H1 (cell line): ENCODE measurements around the gene DUSP3. TPM values are rescaled to one million over a fixed set of nuclear protein-coding genes. Genes with fewer than 3 reads are reported as not detected.
A peak's percentile ranks its signal among the peaks of the same experiment; 100 is the strongest.

Source experiments
- CTCF ChIA-PET: fragments of 300-600 bp; sonication (Branson Sonifier 250); formaldehyde crosslinking; loops from one replicate; lab custom pipeline; 2021; ENCODE audit not compliant: partially characterized antibody; lab: Charles Lee
- POLR2A ChIA-PET: fragments of 300-600 bp; sonication (Branson Sonifier 250); formaldehyde crosslinking; loops from one replicate; lab custom pipeline; 2021; ENCODE audit warnings: inconsistent platforms; ENCODE audit not compliant: partially characterized antibody; lab: Charles Lee
- DNase-seq, 2 experiments: peaks; one replicate each; pipeline versions ENCODE4 v3.0.0 to v3.0.0-alpha.2; 2010 to 2022; ENCODE audit warnings: low spot score in 2 of 2, low read depth in 1 of 2, mixed read lengths in 1 of 2
- FAIRE-seq: peaks from 2 replicates; lab custom pipeline; 2011; peaks lifted over from hg19 to GRCh38; lab: Jason Lieb, UNC
- H2AFZ ChIP-seq: 2 replicates; pipeline ENCODE4 v1.8.1; 2012; ENCODE audit warnings: low read length, inconsistent platforms
- H2AK5ac ChIP-seq: 2 replicates; pipeline ENCODE4 v1.6.1; 2013; ENCODE audit warnings: low read depth, low read length
- H2BK120ac ChIP-seq: replicated peaks from 2 replicates; pipeline ENCODE3; 2013; ENCODE audit warnings: low read depth, low read length, inconsistent platforms
- H2BK12ac ChIP-seq: 2 replicates; pipeline ENCODE4 v1.6.1; 2013; ENCODE audit warnings: low read depth, low read length
- H2BK15ac ChIP-seq: 2 replicates; pipeline ENCODE4 v1.6.1; 2013; ENCODE audit warnings: low read length
- H2BK20ac ChIP-seq: 2 replicates; pipeline ENCODE4 v1.6.1; 2013; ENCODE audit warnings: low read length
- H2BK5ac ChIP-seq: 2 replicates; pipeline ENCODE4 v1.6.1; 2013; ENCODE audit warnings: low read depth, low read length
- H3K14ac ChIP-seq: 2 replicates; pipeline ENCODE4 v1.6.1; 2013; ENCODE audit warnings: inconsistent platforms; ENCODE audit not compliant: insufficient read length
- H3K18ac ChIP-seq: 2 replicates; pipeline ENCODE4 v1.6.1; 2013; ENCODE audit warnings: low read length; ENCODE audit errors: extremely low read depth
- H3K23ac ChIP-seq: 2 replicates; pipeline ENCODE4 v1.6.1; 2013; ENCODE audit warnings: inconsistent platforms; ENCODE audit not compliant: insufficient read length
- H3K23me2 ChIP-seq: 2 replicates; pipeline ENCODE4 v1.6.1; 2013; ENCODE audit warnings: low read depth, low read length
- H3K27ac ChIP-seq: 2 replicates; pipeline ENCODE4 v1.6.1; 2011; ENCODE audit warnings: low read depth, low read length, inconsistent platforms
- H3K27me3 ChIP-seq, 4 experiments: replicated peaks in 1 of 4; 1 replicate in 1 of 4; 2 replicates in 3 of 4; pipeline versions ENCODE4 v1.6.1 to v1.8.1; 2011 to 2013; ENCODE audit warnings: low read length in 3 of 4, mild to moderate bottlenecking in 3 of 4, inconsistent platforms in 2 of 4, mixed read lengths in 2 of 4, moderate library complexity in 1 of 4; ENCODE audit not compliant: control insufficient read depth in 3 of 4, insufficient read depth in 3 of 4; ENCODE audit errors: extremely low read depth in 1 of 4
- H3K36me3 ChIP-seq, 4 experiments: 2 replicates each; pipeline versions ENCODE4 v1.6.1 to v1.8.1; 2011 to 2013; ENCODE audit warnings: mild to moderate bottlenecking in 4 of 4, low read length in 3 of 4, moderate library complexity in 2 of 4, control low read depth in 1 of 4, inconsistent platforms in 1 of 4; ENCODE audit not compliant: insufficient read depth in 4 of 4, control insufficient read depth in 2 of 4
- H3K4ac ChIP-seq: replicated peaks from 2 replicates; pipeline ENCODE3; 2013; ENCODE audit warnings: low read length, low read depth, mixed read lengths, inconsistent platforms; ENCODE audit not compliant: insufficient read length
- H3K4me1 ChIP-seq, 4 experiments: replicated peaks in 1 of 4; 1 replicate in 1 of 4; 2 replicates in 3 of 4; pipeline versions ENCODE4 v1.6.1 to v1.8.1; 2011 to 2013; ENCODE audit warnings: low read length in 3 of 4, inconsistent platforms in 2 of 4, mixed read lengths in 1 of 4; ENCODE audit not compliant: insufficient read depth in 4 of 4, control insufficient read depth in 3 of 4
- H3K4me2 ChIP-seq, 2 experiments: 2 replicates each; pipeline versions ENCODE4 v1.6.1 to v1.8.1; 2011 to 2013; ENCODE audit warnings: low read depth in 2 of 2, low read length in 2 of 2, control low read depth in 1 of 2, inconsistent platforms in 1 of 2, mild to moderate bottlenecking in 1 of 2; ENCODE audit not compliant: insufficient read depth in 1 of 2
- H3K4me3 ChIP-seq, 4 experiments: fragments of 200-600, 300-600 bp in 1 of 4; sonication (generic), shearing (Covaris generic), sonication (Bioruptor Twin) in 1 of 4; 2 replicates each; pipeline versions ENCODE4 v1.5.1 to v1.8.1; 2011 to 2016; ENCODE audit warnings: low read length in 4 of 4, low read depth in 3 of 4, control low read depth in 2 of 4, inconsistent platforms in 2 of 4, mild to moderate bottlenecking in 2 of 4, mixed read lengths in 1 of 4, moderate library complexity in 1 of 4; ENCODE audit not compliant: insufficient read depth in 2 of 4; ENCODE audit errors: extremely low read depth in 1 of 4
- H3K56ac ChIP-seq: replicated peaks from 2 replicates; pipeline ENCODE3; 2013; ENCODE audit warnings: low read depth, mild to moderate bottlenecking, mixed read lengths, low read length, inconsistent platforms; ENCODE audit not compliant: insufficient read length
- H3K79me1 ChIP-seq: 2 replicates; pipeline ENCODE4 v1.6.1; 2013; ENCODE audit warnings: low read depth, low read length, control low read depth
- H3K79me2 ChIP-seq, 2 experiments: 2 replicates each; pipeline versions ENCODE4 v1.6.1 to v1.8.1; 2012 to 2013; ENCODE audit warnings: low read length in 2 of 2, mild to moderate bottlenecking in 2 of 2, inconsistent platforms in 1 of 2; ENCODE audit not compliant: insufficient read depth in 2 of 2, control insufficient read depth in 1 of 2
- H3K9ac ChIP-seq, 4 experiments: replicated peaks in 1 of 4; 1 replicate in 1 of 4; 2 replicates in 3 of 4; pipeline versions ENCODE4 v1.6.1 to v1.8.1; 2011 to 2013; ENCODE audit warnings: low read depth in 3 of 4, low read length in 3 of 4, control low read depth in 2 of 4, mild to moderate bottlenecking in 2 of 4, moderate library complexity in 2 of 4, inconsistent platforms in 1 of 4; ENCODE audit errors: extremely low read depth in 1 of 4
- H3K9me3 ChIP-seq, 2 experiments: 2 replicates each; pipeline versions ENCODE4 v1.6.1 to v1.8.1; 2012 to 2013; ENCODE audit warnings: mild to moderate bottlenecking in 2 of 2, moderate library complexity in 2 of 2, control low read depth in 1 of 2, inconsistent platforms in 1 of 2, low read depth in 1 of 2, low read length in 1 of 2, mixed read lengths in 1 of 2; ENCODE audit not compliant: insufficient read depth in 2 of 2
- H4K20me1 ChIP-seq, 2 experiments: replicated peaks in 1 of 2; 2 replicates each; pipeline versions ENCODE3 to v1.8.1; 2011 to 2013; ENCODE audit warnings: inconsistent platforms in 2 of 2, low read length in 2 of 2, mild to moderate bottlenecking in 1 of 2; ENCODE audit not compliant: insufficient read depth in 2 of 2, control insufficient read depth in 1 of 2
- H4K5ac ChIP-seq: 2 replicates; pipeline ENCODE4 v1.6.1; 2013; ENCODE audit warnings: low read length, low read depth, mixed read lengths, inconsistent platforms; ENCODE audit not compliant: insufficient read length
- H4K8ac ChIP-seq: 2 replicates; pipeline ENCODE4 v1.8.0; 2013; ENCODE audit warnings: mild to moderate bottlenecking, moderate library complexity, low read length, inconsistent platforms; ENCODE audit not compliant: insufficient read depth; ENCODE audit errors: extremely low read depth
- H4K91ac ChIP-seq: replicated peaks from 2 replicates; pipeline ENCODE3; 2013; ENCODE audit warnings: low read length, mixed read lengths, inconsistent platforms; ENCODE audit not compliant: insufficient read length
- CBX5 ChIP-seq: fragments of 300-800, 300-1000 bp; sonication (generic); IDR thresholded peaks from 2 replicates; pipeline ENCODE4 v1.7.1; 2016; ENCODE audit warnings: antibody characterized with exemption, low read length, low read depth
- JUN ChIP-seq: IDR thresholded peaks from 2 replicates; pipeline ENCODE4 v1.6.1; 2011; ENCODE audit warnings: low read depth, mild to moderate bottlenecking, improper control_type of control experiment, low read length
- PHF8 ChIP-seq: fragments of 200-600 bp; sonication (generic); conservative IDR thresholded peaks from 2 replicates; pipeline ENCODE4 v1.7.1; 2012; ENCODE audit warnings: low read depth, mild to moderate bottlenecking, inconsistent platforms, low read length, moderate library complexity
- POU5F1 ChIP-seq: IDR thresholded peaks from 2 replicates; pipeline ENCODE4 v1.6.1; 2011; ENCODE audit warnings: low read depth, mild to moderate bottlenecking, low read length, moderate library complexity
- TAF7 ChIP-seq: optimal IDR thresholded peaks from 2 replicates; pipeline ENCODE3; 2011; ENCODE audit warnings: low read depth, mild to moderate bottlenecking, inconsistent platforms, low read length, moderate library complexity, borderline replicate concordance
- ZNF274 ChIP-seq: IDR thresholded peaks from 2 replicates; pipeline ENCODE4 v1.7.0; 2012; ENCODE audit warnings: low read length, borderline replicate concordance; ENCODE audit errors: extremely low read depth
- WGBS, 2 experiments: shearing (Covaris generic) in 1 of 2; methylation state at CpG; one replicate each; pipeline versions ENCODE4 v1.1.6 to v1.1.7; 2013 to 2015; ENCODE audit warnings: low lambda C conversion rate in 2 of 2, mixed read lengths in 2 of 2, inconsistent platforms in 1 of 2, low coverage in 1 of 2, missing lambda C conversion rate in 1 of 2; ENCODE audit not compliant: insufficient replicate concordance in 2 of 2, insufficient coverage in 1 of 2, insufficient read length in 1 of 2; ENCODE audit errors: extremely low coverage in 1 of 2, missing lambda C conversion rate in 1 of 2; 5-methylcytosine and 5-hydroxymethylcytosine counted together
- polyA plus RNA-seq, 7 experiments: library from polyadenylated mRNA; depleted of rRNA in 3 of 7; stranded (reverse) in 5 of 7; unstranded in 2 of 7; fragments of >200 nt in 5 of 7; fragments of 200-250 nt in 2 of 7; gene quantifications; 1 replicate in 5 of 7; 2 replicates in 1 of 7; 4 replicates in 1 of 7; pipeline versions ENCODE4 v1.2.1 to v1.2.3, GENCODE V29; 2011 to 2013; ENCODE audit warnings: missing spikeins in 2 of 7, mixed read lengths in 2 of 7
- total RNA-seq: library from RNA; stranded (reverse); fragmentation: NEBNext Ultra II Directional; extraction: Animal tissue kit (Norgen Biotek cat#: 25700); gene quantifications from 2 replicates; pipeline ENCODE4 v1.2.1, GENCODE V29; 2021
- TF ChIP-seq, protein P1 (sequence below): IDR thresholded peaks from 2 replicates; pipeline ENCODE4 v1.6.1; 2012; ENCODE audit warnings: low read length, inconsistent platforms
- TF ChIP-seq, protein P2 (sequence below): IDR thresholded peaks from 2 replicates; pipeline ENCODE4 v1.6.1; 2011; ENCODE audit warnings: low read length, improper control_type of control experiment

DUSP3 gene
- total and polyA plus RNA-seq, 2 of the 8 experiments (the other 6 are each of a cell fraction or from before 2014, with no cell fraction given): 15.1 to 21.2 TPM

DNA sequence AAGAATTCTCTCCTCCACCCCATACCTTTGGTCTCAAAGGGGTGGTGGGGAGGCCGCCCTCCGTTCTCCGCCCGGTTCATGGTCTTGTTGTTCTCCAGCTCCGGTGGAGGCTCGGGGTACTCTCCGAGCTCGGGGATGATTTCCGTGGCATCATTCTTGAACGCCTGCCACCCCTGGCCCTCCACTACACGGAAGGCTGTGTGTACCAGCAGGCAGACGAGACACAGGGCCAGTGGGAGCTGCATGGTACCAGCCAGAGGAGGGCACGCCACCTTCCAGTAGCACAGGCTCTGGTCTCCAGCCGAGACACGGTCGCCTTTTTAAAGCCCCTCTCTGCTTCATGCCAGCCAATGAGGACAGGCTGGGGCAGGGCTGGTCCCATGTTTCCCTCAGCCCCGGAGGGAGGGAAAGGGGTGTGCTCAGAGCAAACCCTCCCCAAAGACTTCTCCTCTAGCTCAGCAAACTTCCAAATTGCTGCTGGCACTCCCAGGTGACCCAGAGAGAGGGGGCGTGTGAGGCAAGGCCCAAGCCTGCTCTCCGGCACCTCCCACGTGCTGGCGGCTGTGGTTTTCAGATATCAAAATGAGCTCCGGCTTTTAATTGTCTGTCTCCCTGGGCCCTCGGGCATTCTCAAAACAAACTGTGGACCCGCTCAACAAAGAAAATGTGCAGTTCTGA is 20.1 kb downstream of the DUSP3 start, which contains the start of gene SOST:
TSS of gene SOST (minus strand) at position 295 of the 678 bp plus-strand sequence. CDS start at position 245, 50 bp downstream.
- CTCF ChIA-PET: interaction anchor here (0.6 to 22.9 kb wide), 15 partner anchors 9 to 183 kb away, joined by 3 to 969 read pairs (median 9); no protein-coding TSS in a partner anchor
- H4K91ac ChIP-seq: peak within 1 kb of the TSS; percentile 76
- no peak within 1 kb of the TSS for H3K56ac ChIP-seq
- peak within 1 kb of the TSS; percentile 69; the same call in 1 of the 2 replicates for H2BK5ac ChIP-seq
- peak within 1 kb of the TSS; percentile 55; the same call in 1 of the 2 replicates for H2BK15ac ChIP-seq
- 0 out of 2 replicates have a peak within 1 kb of the TSS, but pooled peaks have one; percentile 8 for H2AK5ac ChIP-seq
- H2BK20ac ChIP-seq: peak within 1 kb of the TSS; percentile 93; the same call in 1 of the 2 replicates
- 87% methylated on average over 21 of the region's 24 CpGs; no CpG with 5 or more reads in 1 of the 2 experiments for WGBS, 2 experiments
- H3K4me2 ChIP-seq: no peak within 1 kb of the TSS
- DNase-seq: no peak
- peaks cover 0 to 30% (median 22%) of the 10 kb centered on the region in 4 experiments; a peak in 6 of 7 replicates for H3K27me3 ChIP-seq
- POLR2A ChIA-PET: interaction anchor here (2.2 to 2.9 kb wide), 3 partner anchors 56 to 62 kb away, joined by 7 to 9 read pairs (median 8); no protein-coding TSS in a partner anchor
- H3K27ac ChIP-seq: no peak within 1 kb of the TSS
- H2BK120ac ChIP-seq: peak within 1 kb of the TSS; percentile 48
- H3K4me1 ChIP-seq: peaks cover 4 to 25% (median 8%) of the 10 kb centered on the region in 4 experiments; a peak in 6 of 7 replicates
- H3K79me1 ChIP-seq: no peaks in the 10 kb centered on the region
- no peaks in the 10 kb centered on the region for H3K9me3 ChIP-seq
- no peak within 1 kb of the TSS for H3K4me3 ChIP-seq
- H3K9ac ChIP-seq: no peak within 1 kb of the TSS
- no peak for FAIRE-seq
- no peaks in the 10 kb centered on the region for H4K20me1 ChIP-seq
- no peak within 1 kb of the TSS for H3K4ac ChIP-seq
- H3K79me2 ChIP-seq: no peaks in the 10 kb centered on the region
- H2BK12ac ChIP-seq: peak within 1 kb of the TSS; percentile 88; the same call in 1 of the 2 replicates
- H4K5ac ChIP-seq: no peak within 1 kb of the TSS
- H3K14ac ChIP-seq: no peak within 1 kb of the TSS
- peak within 1 kb of the TSS; percentile 29 for H4K8ac ChIP-seq
- no peak within 1 kb of the TSS for H2AFZ ChIP-seq
- no peak within 1 kb of the TSS; the same call in 1 of the 2 replicates for H3K18ac ChIP-seq
- H3K23me2 ChIP-seq: peaks cover 3% of the 10 kb centered on the region; the same call in 1 of the 2 replicates
- no peaks in the 10 kb centered on the region for H3K36me3 ChIP-seq
- H3K23ac ChIP-seq: no peak within 1 kb of the TSS
- no peak for TF ChIP-seq JUN
- TF ChIP-seq, protein P1, sequence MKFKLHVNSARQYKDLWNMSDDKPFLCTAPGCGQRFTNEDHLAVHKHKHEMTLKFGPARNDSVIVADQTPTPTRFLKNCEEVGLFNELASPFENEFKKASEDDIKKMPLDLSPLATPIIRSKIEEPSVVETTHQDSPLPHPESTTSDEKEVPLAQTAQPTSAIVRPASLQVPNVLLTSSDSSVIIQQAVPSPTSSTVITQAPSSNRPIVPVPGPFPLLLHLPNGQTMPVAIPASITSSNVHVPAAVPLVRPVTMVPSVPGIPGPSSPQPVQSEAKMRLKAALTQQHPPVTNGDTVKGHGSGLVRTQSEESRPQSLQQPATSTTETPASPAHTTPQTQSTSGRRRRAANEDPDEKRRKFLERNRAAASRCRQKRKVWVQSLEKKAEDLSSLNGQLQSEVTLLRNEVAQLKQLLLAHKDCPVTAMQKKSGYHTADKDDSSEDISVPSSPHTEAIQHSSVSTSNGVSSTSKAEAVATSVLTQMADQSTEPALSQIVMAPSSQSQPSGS: no peak
- TF ChIP-seq POU5F1: no peak
- TF ChIP-seq CBX5: no peak
- no peak for TF ChIP-seq ZNF274
- TF ChIP-seq, protein P2, sequence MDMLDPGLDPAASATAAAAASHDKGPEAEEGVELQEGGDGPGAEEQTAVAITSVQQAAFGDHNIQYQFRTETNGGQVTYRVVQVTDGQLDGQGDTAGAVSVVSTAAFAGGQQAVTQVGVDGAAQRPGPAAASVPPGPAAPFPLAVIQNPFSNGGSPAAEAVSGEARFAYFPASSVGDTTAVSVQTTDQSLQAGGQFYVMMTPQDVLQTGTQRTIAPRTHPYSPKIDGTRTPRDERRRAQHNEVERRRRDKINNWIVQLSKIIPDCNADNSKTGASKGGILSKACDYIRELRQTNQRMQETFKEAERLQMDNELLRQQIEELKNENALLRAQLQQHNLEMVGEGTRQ: no peak
- TF ChIP-seq PHF8: no peak
- TF ChIP-seq TAF7: no peak
